Choroid plexus epithelial cell (primary cell): ENCODE results near the gene NT5C2.

ENCODE experiments used
- DNase-seq: peaks from one replicate; pipeline ENCODE4 v3.0.0-alpha.2; 2010; ENCODE audit warnings: low read depth
- H3K4me3 ChIP-seq: 2 replicates; pipeline ENCODE4 v1.5.1; 2011; ENCODE audit warnings: low read depth, mild to moderate bottlenecking, control low read depth, low read length, moderate library complexity
- CTCF ChIP-seq: conservative IDR thresholded peaks from 2 replicates; pipeline ENCODE4 v1.5.1; 2011; ENCODE audit warnings: low read depth, mild to moderate bottlenecking, control low read depth, inconsistent platforms, low read length, moderate library complexity

The NT5C2 gene

GRCh38 chr10:103117247-103117646, 75.8 kb downstream of the NT5C2 start:
- no peak for DNase-seq
- no peak for TF ChIP-seq CTCF
- H3K4me3 ChIP-seq, result no peak overlapping the region

- DNase-seq, result no peak
- no peak overlapping the region for H3K4me3 ChIP-seq
- no peak for TF ChIP-seq CTCF
Observed at GRCh38 chr10:103114876-103115275, 78.2 kb downstream of the NT5C2 start.

- no peak for TF ChIP-seq CTCF
- H3K4me3 ChIP-seq, result no peak overlapping the region
- no peak for DNase-seq
Observed at GRCh38 chr10:103111918-103112877, 80.9 kb downstream of the NT5C2 start.

GRCh38 chr10:103111031-103111917, 81.8 kb downstream of the NT5C2 start:
- TF ChIP-seq CTCF, result peak; percentile 13
- peak; percentile 82 for DNase-seq
- H3K4me3 ChIP-seq, result no peak overlapping the region

DNA sequence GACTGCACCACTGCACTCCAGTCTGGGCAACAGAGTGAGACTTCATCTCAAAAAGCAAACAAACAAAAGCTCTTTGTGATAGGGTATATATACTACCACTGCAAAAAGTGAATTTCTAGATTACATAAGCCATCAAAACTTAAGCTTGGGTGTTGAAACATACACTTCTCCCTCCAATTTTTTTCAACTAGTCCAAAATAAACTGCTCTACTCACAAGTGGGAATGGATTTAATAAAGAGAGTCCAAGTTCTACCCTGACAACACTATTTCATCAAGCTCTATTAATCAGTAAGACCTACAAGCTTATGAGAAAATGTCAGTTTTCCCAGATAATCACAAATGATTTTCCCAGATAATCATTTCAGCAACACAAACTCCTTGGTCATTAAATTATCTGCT, 82.7 kb downstream of the NT5C2 start:
- no peak overlapping the region for H3K4me3 ChIP-seq
- TF ChIP-seq CTCF, result no peak
- DNase-seq, result no peak

- no peak overlapping the region for H3K4me3 ChIP-seq
- no peak for DNase-seq
- TF ChIP-seq CTCF, result no peak
Observed at GRCh38 chr10:103109821-103110220, 83.3 kb downstream of the NT5C2 start.
